Ovary (tissue), 9 donors: ENCODE measurements around the gene TALDO1. TPM values are rescaled to one million over a fixed set of nuclear protein-coding genes. Genes with fewer than 3 reads are reported as not detected.

Source experiments
- DNase-seq, 5 donors: peaks; one replicate each; pipeline ENCODE4 v3.0.0-alpha.2; 2019 to 2020
- H3K27ac ChIP-seq, 2 donors: fragments of 200-600 bp; one replicate each; pipeline versions ENCODE4 v1.5.1 to v1.8.0; 2019 to 2022
- H3K27me3 ChIP-seq: fragments of 200-600 bp; one replicate; pipeline ENCODE4 v1.8.0; 2022
- H3K36me3 ChIP-seq: fragments of 200-600 bp; sonication (generic); one replicate; pipeline ENCODE4 v1.5.1; 2019
- H3K4me1 ChIP-seq: one replicate; pipeline ENCODE4 v1.8.1; 2013; ENCODE audit warnings: mild to moderate bottlenecking, moderate library complexity; ENCODE audit not compliant: insufficient read depth
- H3K4me3 ChIP-seq: fragments of 200-600 bp; sonication (generic); one replicate; pipeline ENCODE4 v1.5.1; 2017
- H3K9me3 ChIP-seq, 2 donors: fragments of 200-600 bp in 1 of 2; sonication (generic) in 1 of 2; one replicate each; pipeline versions ENCODE4 v1.5.1 to v1.8.1; 2013 to 2019; ENCODE audit warnings: mild to moderate bottlenecking in 1 of 2, moderate library complexity in 1 of 2
- CTCF ChIP-seq, 3 donors: fragments of 450-650 bp in 2 of 3; fragments of 200-600 bp in 1 of 3; IDR thresholded peaks; one replicate each; pipeline versions ENCODE4 v1.5.1 to v1.8.0; 2016 to 2022; ENCODE audit warnings: antibody characterized with exemption in 3 of 3, mild to moderate bottlenecking in 1 of 3
- EP300 ChIP-seq: sonication (generic); formaldehyde crosslinking; IDR thresholded peaks from one replicate; pipeline ENCODE4 v1.6.1; 2017; ENCODE audit warnings: antibody characterized with exemption
- POLR2A ChIP-seq: fragments of 450-650 bp; IDR thresholded peaks from one replicate; pipeline ENCODE4 v1.6.1; 2017; ENCODE audit warnings: antibody characterized with exemption, mild to moderate bottlenecking, moderate library complexity
- WGBS, 3 donors: extraction: QIAGEN DNeasy Blood & Tissue Kit in 1 of 3; methylation state at CpG; one replicate each; pipeline versions ENCODE4 v1.1.5 to v1.1.7; 2013 to 2017; 5-methylcytosine and 5-hydroxymethylcytosine counted together
- intact Hi-C, 4 donors: fragments of 100-400 bp; cut with DNase I; formaldehyde crosslinking; loops; one replicate each; pipeline versions ENCODE4 v1.11.0 to v1.15.1; 2022 to 2023
- polyA plus RNA-seq, 2 donors: library from polyadenylated mRNA; stranded (reverse); fragments of 200-250 nt in 1 of 2; fragments of 350-450 nt in 1 of 2; fragmentation: Illumina TruSeq in 1 of 2; extraction: RNeasy Lipid Tissue Mini Kit (QIAGEN cat#74804) in 1 of 2; gene quantifications; one replicate each; pipeline ENCODE4 v1.2.3, GENCODE V29; 2013 to 2014
- total RNA-seq, 7 donors: library from RNA; depleted of rRNA in 2 of 7; stranded (reverse); fragments of >200 nt in 2 of 7; fragmentation: NEBNext Ultra II Directional in 3 of 7; extraction: Animal tissue kit (Norgen Biotek cat#: 25700) in 3 of 7; gene quantifications; one replicate each; pipeline versions ENCODE4 v1.1.0 to v1.2.4, GENCODE V29; 2016 to 2023
- donor health status: DM: no; HTN: no; CAD: no; lungs with moderate emphysema.
- donor health status: DM: no; HTN: no; CAD: no.
- donor health status: Bipolar disorder and iron deficiency.
- donor health status: DM: yes; HTN: yes; CAD: no.
- donor health status: DM: no; HTN: no; CAD: no.
- donor health status: DM: yes; HTN: yes; CAD: no.

The TALDO1 gene
- total and polyA plus RNA-seq, 9 donors: 75.0 to 134 (median 110) TPM

GRCh38 chr11:720642-721246 is 26.5 kb upstream of the TALDO1 start:
- Histone ChIP-seq H3K4me1 (peaks cover 6% of the 10 kb centered on the region), H3K27me3 (no peaks in the 10 kb centered on the region), H3K36me3 (no peaks in the 10 kb centered on the region), H3K4me3 (no peak overlapping the region), H3K9me3 (no peaks in the 10 kb centered on the region), H3K27ac (no peak overlapping the region)
- 3 to 17% (median 12%) methylated on average over 35 to 53 of the region's 53 CpGs for WGBS, 3 donors
- TF ChIP-seq CTCF (IDR thresholded peaks at IDR 0.05): no peak
- no peak for TF ChIP-seq EP300
- TF ChIP-seq POLR2A: no peak
- DNase-seq: peak in 4 of 5 donors; percentile 54 to 65 (median 60)
- intact Hi-C loops: loop anchor here in 2 of 4 donors (5.0 kb wide), 2 partner anchors 163 to 168 kb away; no protein-coding TSS in a partner anchor

GRCh38 chr11:721247-721740 is 26.0 kb upstream of the TALDO1 start:
- no peaks in the 10 kb centered on the region for H3K27me3 ChIP-seq
- no peaks in the 10 kb centered on the region for H3K36me3 ChIP-seq
- no peak overlapping the region for H3K4me3 ChIP-seq
- no peak for DNase-seq
- intact Hi-C loops: loop anchor here in 2 of 4 donors (5.0 kb wide), 2 partner anchors 164 to 169 kb away; no protein-coding TSS in a partner anchor
- 20 to 52% (median 40%) methylated on average over 28 of the region's 28 CpGs for WGBS, 3 donors
- H3K4me1 ChIP-seq: peaks cover 9% of the 10 kb centered on the region
- no peak for TF ChIP-seq POLR2A
- no peaks in the 10 kb centered on the region for H3K9me3 ChIP-seq
- no peak overlapping the region for H3K27ac ChIP-seq

GRCh38 chr11:721741-722345 is 25.4 kb upstream of the TALDO1 start:
- 27 to 70% (median 44%) methylated on average over 26 to 33 of the region's 33 CpGs for WGBS, 3 donors
- no peak overlapping the region for H3K27ac ChIP-seq
- intact Hi-C loops: loop anchor here in 2 of 4 donors (5.0 kb wide), 2 partner anchors 165 to 170 kb away; no protein-coding TSS in a partner anchor
- no peak for DNase-seq
- no peaks in the 10 kb centered on the region for H3K36me3 ChIP-seq
- no peaks in the 10 kb centered on the region for H3K9me3 ChIP-seq
- H3K4me3 ChIP-seq: no peak overlapping the region
- peaks cover 12% of the 10 kb centered on the region for H3K4me1 ChIP-seq
- TF ChIP-seq EP300: no peak
- TF ChIP-seq CTCF (IDR thresholded peaks at IDR 0.05): no peak
- TF ChIP-seq POLR2A: no peak
- no peaks in the 10 kb centered on the region for H3K27me3 ChIP-seq

GRCh38 chr11:722346-722811 is 24.9 kb upstream of the TALDO1 start:
- intact Hi-C loops: loop anchor here in 2 of 4 donors (5.0 kb wide), 2 partner anchors 165 to 170 kb away; no protein-coding TSS in a partner anchor
- TF ChIP-seq POLR2A: no peak
- TF ChIP-seq CTCF (IDR thresholded peaks at IDR 0.05): no peak
- TF ChIP-seq EP300: no peak
- Histone ChIP-seq H3K4me3 (no peak overlapping the region), H3K9me3 (no peaks in the 10 kb centered on the region), H3K27ac (no peak overlapping the region), H3K27me3 (no peaks in the 10 kb centered on the region), H3K36me3 (no peaks in the 10 kb centered on the region), H3K4me1 (peaks cover 15% of the 10 kb centered on the region)
- no peak for DNase-seq
- 49 to 76% (median 59%) methylated on average over 20 of the region's 20 CpGs for WGBS, 3 donors
